Measurements from ENCODE around the gene SETD6. TPM values are rescaled to one million over a fixed set of nuclear protein-coding genes. Genes with fewer than 3 reads are reported as not detected.

The SETD6 gene
- total and polyA plus RNA-seq, 2 experiments from 2014 or later: 39.7 to 54.0 TPM

DNA sequence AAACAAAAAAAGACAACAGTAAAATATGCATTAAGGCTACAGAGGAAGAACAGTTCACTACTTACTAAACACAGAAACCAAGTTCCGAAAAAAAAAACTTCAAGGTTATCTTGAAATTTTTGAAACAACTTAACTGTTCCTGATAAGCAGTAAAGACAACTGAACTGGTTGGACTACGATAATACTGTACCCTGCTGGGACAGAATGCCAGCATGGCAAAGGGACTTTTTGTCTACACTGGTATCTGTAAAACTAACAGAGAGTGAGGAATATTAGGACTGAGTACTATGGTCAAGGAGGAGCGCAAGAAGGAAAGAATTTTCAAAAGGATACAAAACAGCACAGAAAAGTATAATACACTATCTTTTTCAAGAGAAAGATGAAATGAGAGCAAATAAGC is 19.8 kb downstream of the SETD6 start (continued):
- TF ChIP-seq CTCF (conservative IDR thresholded peaks at IDR 0.05; ENCODE audit: low read depth in 2 of 2) (no peak), POLR2AphosphoS5 (IDR thresholded peaks at IDR 0.05; ENCODE audit: low read depth) (no peak), STAT1 (IDR thresholded peaks at IDR 0.05; ENCODE audit: unreplicated experiment) (no peak), NANOG (IDR thresholded peaks at IDR 0.05; ENCODE audit: borderline replicate concordance) (no peak), ZNF331 (CRISPR knock-in tag; IDR thresholded peaks at IDR 0.05; ENCODE audit: low read depth) (no peak), CREB1 (CRISPR knock-in tag; IDR thresholded peaks at IDR 0.05; ENCODE audit: low read depth) (no peak)

DNA sequence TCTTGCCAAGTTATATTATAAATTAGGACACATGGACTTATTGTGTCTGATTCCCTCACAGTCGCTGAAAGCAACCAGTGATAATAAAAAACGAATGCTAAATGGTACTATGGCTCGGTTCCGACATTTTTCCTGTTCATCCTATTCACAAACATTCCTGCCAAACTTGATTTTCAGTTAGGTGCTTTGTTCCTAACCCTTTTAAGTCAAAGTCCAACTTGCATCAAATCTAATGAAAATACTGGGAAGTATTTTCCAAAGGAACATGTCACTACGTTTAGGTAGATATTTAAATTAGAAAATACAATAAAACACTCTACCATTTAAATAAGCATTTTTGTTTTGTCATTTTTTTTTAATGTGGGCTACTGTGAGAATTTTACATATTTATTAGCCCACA is 21.0 kb downstream of the SETD6 start:
- ATAC-seq: no peak
- no peak for DNase-seq (ENCODE audit: low spot score)
- Histone ChIP-seq H3K27ac (ENCODE audit: low read depth) (no peak overlapping the region), H4K20me1 (replicated peaks; ENCODE audit: insufficient read depth) (peaks cover 19% of the 10 kb centered on the region; the same call in 1 of the 2 replicates), H3K36me3 (ENCODE audit: insufficient read depth) (peaks cover 92% of the 10 kb centered on the region), H3K9me2 (ENCODE audit: insufficient read depth) (no peaks in the 10 kb centered on the region), H3K27me3 (ENCODE audit: insufficient read depth) (no peaks in the 10 kb centered on the region), H3K79me2 (replicated peaks; ENCODE audit: insufficient read depth) (0 out of 2 replicates have a peak, but pooled peaks cover 1% of the 10 kb centered on the region), H2AFZ (no peak overlapping the region), H3K4me2 (no peak overlapping the region), H3K4me1 (ENCODE audit: insufficient read depth) (no peaks in the 10 kb centered on the region), H3F3A (replicated peaks; ENCODE audit: low read depth) (peaks cover 3% of the 10 kb centered on the region; the same call in 1 of the 2 replicates), H3K4me3 (no peak overlapping the region)
- H3K27ac Mint-ChIP-seq: no peak overlapping the region
- no peaks in the 10 kb centered on the region for H3K4me1 Mint-ChIP-seq
- no peak overlapping the region for H3K4me3 Mint-ChIP-seq
- H3K36me3 Mint-ChIP-seq (ENCODE audit: low read depth): peaks cover 97% of the 10 kb centered on the region
- no peaks in the 10 kb centered on the region for H3K9me3 Mint-ChIP-seq
- H3K27me3 Mint-ChIP-seq (ENCODE audit: insufficient read depth, low read depth, poor library complexity): peaks cover 1% of the 10 kb centered on the region
- TF ChIP-seq ZNF331 (CRISPR knock-in tag; IDR thresholded peaks at IDR 0.05; ENCODE audit: low read depth) (no peak), POLR2AphosphoS5 (IDR thresholded peaks at IDR 0.05; ENCODE audit: low read depth) (no peak), REST (IDR thresholded peaks at IDR 0.05; ENCODE audit: unreplicated experiment) (no peak), ZNF114 (CRISPR knock-in tag; IDR thresholded peaks at IDR 0.05) (no peak), EZH2 (IDR thresholded peaks at IDR 0.05; ENCODE audit: low read depth, unreplicated experiment) (no peak), CTCF (conservative IDR thresholded peaks at IDR 0.05; ENCODE audit: low read depth in 2 of 2) (no peak), JUNB (IDR thresholded peaks at IDR 0.05; ENCODE audit: unreplicated experiment) (no peak)
- TF ChIP-seq, protein P1, sequence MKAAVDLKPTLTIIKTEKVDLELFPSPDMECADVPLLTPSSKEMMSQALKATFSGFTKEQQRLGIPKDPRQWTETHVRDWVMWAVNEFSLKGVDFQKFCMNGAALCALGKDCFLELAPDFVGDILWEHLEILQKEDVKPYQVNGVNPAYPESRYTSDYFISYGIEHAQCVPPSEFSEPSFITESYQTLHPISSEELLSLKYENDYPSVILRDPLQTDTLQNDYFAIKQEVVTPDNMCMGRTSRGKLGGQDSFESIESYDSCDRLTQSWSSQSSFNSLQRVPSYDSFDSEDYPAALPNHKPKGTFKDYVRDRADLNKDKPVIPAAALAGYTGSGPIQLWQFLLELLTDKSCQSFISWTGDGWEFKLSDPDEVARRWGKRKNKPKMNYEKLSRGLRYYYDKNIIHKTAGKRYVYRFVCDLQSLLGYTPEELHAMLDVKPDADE (IDR thresholded peaks at IDR 0.05): no peak

Measured in GM23338 (cell line).